Mesenchymal stem cell (in vitro differentiated cells and primary cell): ENCODE measurements around the gene OPTC.

ENCODE experiments used
- DNase-seq: peaks from one replicate; pipeline ENCODE4 v3.0.0-alpha.2; 2013
- H2AFZ ChIP-seq: one replicate; pipeline ENCODE4 v1.6.1; 2013; ENCODE audit warnings: low read depth, mild to moderate bottlenecking, control low read depth, inconsistent platforms, low read length, moderate library complexity
- H2AK5ac ChIP-seq: 2 replicates; pipeline ENCODE4 v1.6.1; 2013; ENCODE audit warnings: low read length, moderate library complexity, mild to moderate bottlenecking, inconsistent platforms; ENCODE audit not compliant: severe bottlenecking
- H2BK120ac ChIP-seq: one replicate; pipeline ENCODE4 v1.6.1; 2013; ENCODE audit warnings: low read depth, mild to moderate bottlenecking, inconsistent platforms, low read length, moderate library complexity
- H2BK12ac ChIP-seq, 2 experiments: one replicate each; pipeline ENCODE4 v1.6.1; 2013; ENCODE audit warnings: inconsistent platforms in 2 of 2, low read length in 2 of 2, mild to moderate bottlenecking in 2 of 2, moderate library complexity in 2 of 2, control low read depth in 1 of 2
- H2BK15ac ChIP-seq: one replicate; pipeline ENCODE4 v1.6.1; 2013; ENCODE audit warnings: mild to moderate bottlenecking, low read depth, inconsistent platforms; ENCODE audit not compliant: poor library complexity, severe bottlenecking
- H2BK5ac ChIP-seq: 2 replicates; pipeline ENCODE4 v1.6.1; 2013; ENCODE audit warnings: low read depth, mild to moderate bottlenecking, low read length, control low read depth, inconsistent platforms; ENCODE audit not compliant: poor library complexity, severe bottlenecking
- H3K14ac ChIP-seq, 2 experiments: one replicate each; pipeline ENCODE4 v1.6.1; 2013; ENCODE audit warnings: inconsistent platforms in 2 of 2, low read length in 2 of 2, control low read depth in 1 of 2, mild to moderate bottlenecking in 1 of 2, moderate library complexity in 1 of 2
- H3K18ac ChIP-seq, 2 experiments: one replicate each; pipeline ENCODE4 v1.6.1; 2013; ENCODE audit warnings: inconsistent platforms in 2 of 2, low read length in 2 of 2, control low read depth in 1 of 2, low read depth in 1 of 2, mild to moderate bottlenecking in 1 of 2
- H3K23ac ChIP-seq, 2 experiments: one replicate each; pipeline ENCODE4 v1.6.1; 2013; ENCODE audit warnings: inconsistent platforms in 2 of 2, low read length in 2 of 2, mild to moderate bottlenecking in 2 of 2, moderate library complexity in 2 of 2, control low read depth in 1 of 2
- H3K27ac ChIP-seq: 2 replicates; pipeline ENCODE4 v1.5.1; 2013; ENCODE audit warnings: mild to moderate bottlenecking, moderate library complexity, low read length, control low read depth, inconsistent platforms; ENCODE audit not compliant: poor library complexity, severe bottlenecking
- H3K27me3 ChIP-seq, 2 experiments: 2 replicates each; pipeline versions ENCODE4 v1.6.1 to v1.7.0; 2013; ENCODE audit warnings: low read length in 2 of 2, mild to moderate bottlenecking in 2 of 2, moderate library complexity in 2 of 2, control low read depth in 1 of 2, inconsistent platforms in 1 of 2; ENCODE audit not compliant: control insufficient read depth in 1 of 2, insufficient read depth in 1 of 2
- H3K36me3 ChIP-seq, 2 experiments: 2 replicates each; pipeline versions ENCODE4 v1.6.1 to v1.7.0; 2013; ENCODE audit warnings: low read length in 2 of 2, control low read depth in 1 of 2, inconsistent platforms in 1 of 2, low read depth in 1 of 2, mild to moderate bottlenecking in 1 of 2; ENCODE audit not compliant: insufficient read depth in 2 of 2, control insufficient read depth in 1 of 2
- H3K4ac ChIP-seq, 2 experiments: one replicate each; pipeline ENCODE4 v1.6.1; 2013; ENCODE audit warnings: inconsistent platforms in 2 of 2, low read length in 2 of 2, mild to moderate bottlenecking in 2 of 2, moderate library complexity in 2 of 2, control low read depth in 1 of 2, low read depth in 1 of 2
- H3K4me1 ChIP-seq: 2 replicates; pipeline ENCODE4 v1.6.1; 2013; ENCODE audit warnings: low read depth, low read length, control low read depth; ENCODE audit not compliant: control insufficient read depth, insufficient read depth
- H3K4me2 ChIP-seq: 2 replicates; pipeline ENCODE4 v1.6.1; 2013; ENCODE audit warnings: low read length, mild to moderate bottlenecking, inconsistent platforms; ENCODE audit not compliant: poor library complexity, severe bottlenecking
- H3K4me3 ChIP-seq, 2 experiments: 2 replicates each; pipeline versions ENCODE4 v1.5.1 to v1.7.0; 2013; ENCODE audit warnings: low read length in 2 of 2, mild to moderate bottlenecking in 2 of 2, control low read depth in 1 of 2, low read depth in 1 of 2; ENCODE audit not compliant: insufficient read depth in 1 of 2
- H3K79me1 ChIP-seq: replicated peaks from 2 replicates; pipeline ENCODE4 v1.6.1; 2013; ENCODE audit warnings: mild to moderate bottlenecking, control low read depth, low read length, inconsistent platforms; ENCODE audit not compliant: poor library complexity, severe bottlenecking
- H3K9ac ChIP-seq: 2 replicates; pipeline ENCODE4 v1.7.0; 2013; ENCODE audit warnings: mild to moderate bottlenecking, low read length, moderate library complexity
- H3K9me3 ChIP-seq: 2 replicates; pipeline ENCODE4 v1.7.0; 2013; ENCODE audit warnings: mild to moderate bottlenecking, low read length; ENCODE audit not compliant: control insufficient read depth
- H4K8ac ChIP-seq: one replicate; pipeline ENCODE4 v1.6.1; 2013; ENCODE audit warnings: inconsistent platforms, mild to moderate bottlenecking, low read length, moderate library complexity
- H4K91ac ChIP-seq: one replicate; pipeline ENCODE4 v1.6.1; 2013; ENCODE audit warnings: mild to moderate bottlenecking, low read length, inconsistent platforms
- WGBS: methylation state at CpG from one replicate; pipeline ENCODE4 v1.1.7; 2013; ENCODE audit warnings: mixed read lengths; 5-methylcytosine and 5-hydroxymethylcytosine counted together

OPTC gene

DNA sequence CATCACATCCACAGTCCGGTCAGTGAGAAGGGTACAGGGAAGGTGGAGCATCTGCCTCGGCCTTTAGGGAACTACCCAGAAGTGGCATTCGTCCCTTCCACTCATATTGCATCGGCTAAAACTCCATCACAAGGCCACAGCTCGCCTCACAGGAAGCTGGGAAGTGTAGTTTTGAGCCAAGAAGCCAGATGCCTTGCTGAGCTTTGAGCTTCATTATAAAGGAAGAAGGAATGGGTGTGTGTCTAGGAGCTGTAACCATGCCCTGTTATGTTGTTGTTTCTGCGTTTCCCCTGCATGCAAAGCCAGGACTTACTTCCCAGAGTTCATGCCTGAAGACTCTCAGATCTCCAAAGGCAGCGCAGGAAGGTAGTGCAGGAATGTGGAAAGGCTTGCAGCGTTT lies 61.1 kb downstream of the OPTC start:
- Histone ChIP-seq H3K4me1 (peaks cover 24% of the 10 kb centered on the region), H2AFZ (no peak overlapping the region)

GRCh38 chr1:203555511-203556046 lies 61.6 kb downstream of the OPTC start:
- Histone ChIP-seq H3K79me1 (no peaks in the 10 kb centered on the region), H3K9me3 (no peaks in the 10 kb centered on the region), H3K9ac (peak overlapping the region; percentile 94), H3K4me1 (peaks cover 24% of the 10 kb centered on the region), H4K91ac (peak overlapping the region; percentile 74), H3K4me2 (no peak overlapping the region), H2AFZ (no peak overlapping the region), H3K36me3 (no peaks in the 10 kb centered on the region), H3K23ac (no peak overlapping the region), H3K18ac (peak overlapping the region; percentile 40 to 84), H3K27ac (peak overlapping the region; percentile 25), H3K4ac (peak overlapping the region in 1 of 2 experiments; percentile 64), H3K14ac (peak overlapping the region in 1 of 2 experiments; percentile 35), H2BK15ac (no peak overlapping the region), H3K27me3 (no peaks in the 10 kb centered on the region), H3K4me3 (peak overlapping the region in 1 of 2 experiments; percentile 73), H2BK12ac (peak overlapping the region; percentile 11 to 29), H2AK5ac (no peak overlapping the region), H4K8ac (peak overlapping the region; percentile 67), H2BK5ac (no peak overlapping the region), H2BK120ac (no peak overlapping the region)
- WGBS = 89% methylated on average over 7 of the region's 7 CpGs
- DNase-seq = no peak

More for the DNA sequence above, 61.1 kb downstream of the OPTC start:
- Histone ChIP-seq H3K27ac (no peak overlapping the region), H3K9ac (peak overlapping the region; percentile 94), H2BK5ac (no peak overlapping the region), H3K18ac (peak overlapping the region in 1 of 2 experiments; percentile 84), H4K91ac (peak overlapping the region; percentile 19), H2BK120ac (no peak overlapping the region), H3K9me3 (no peaks in the 10 kb centered on the region), H4K8ac (no peak overlapping the region), H3K27me3 (no peaks in the 10 kb centered on the region), H3K36me3 (no peaks in the 10 kb centered on the region), H2BK15ac (no peak overlapping the region), H3K23ac (no peak overlapping the region), H3K4me2 (no peak overlapping the region), H3K79me1 (no peaks in the 10 kb centered on the region), H2AK5ac (no peak overlapping the region), H2BK12ac (peak overlapping the region; percentile 11 to 29), H3K4ac (no peak overlapping the region), H3K14ac (peak overlapping the region in 1 of 2 experiments; percentile 8), H3K4me3 (peak overlapping the region in 1 of 2 experiments; percentile 73)
- 84% methylated on average over 6 of the region's 8 CpGs for WGBS
- DNase-seq = no peak

DNA sequence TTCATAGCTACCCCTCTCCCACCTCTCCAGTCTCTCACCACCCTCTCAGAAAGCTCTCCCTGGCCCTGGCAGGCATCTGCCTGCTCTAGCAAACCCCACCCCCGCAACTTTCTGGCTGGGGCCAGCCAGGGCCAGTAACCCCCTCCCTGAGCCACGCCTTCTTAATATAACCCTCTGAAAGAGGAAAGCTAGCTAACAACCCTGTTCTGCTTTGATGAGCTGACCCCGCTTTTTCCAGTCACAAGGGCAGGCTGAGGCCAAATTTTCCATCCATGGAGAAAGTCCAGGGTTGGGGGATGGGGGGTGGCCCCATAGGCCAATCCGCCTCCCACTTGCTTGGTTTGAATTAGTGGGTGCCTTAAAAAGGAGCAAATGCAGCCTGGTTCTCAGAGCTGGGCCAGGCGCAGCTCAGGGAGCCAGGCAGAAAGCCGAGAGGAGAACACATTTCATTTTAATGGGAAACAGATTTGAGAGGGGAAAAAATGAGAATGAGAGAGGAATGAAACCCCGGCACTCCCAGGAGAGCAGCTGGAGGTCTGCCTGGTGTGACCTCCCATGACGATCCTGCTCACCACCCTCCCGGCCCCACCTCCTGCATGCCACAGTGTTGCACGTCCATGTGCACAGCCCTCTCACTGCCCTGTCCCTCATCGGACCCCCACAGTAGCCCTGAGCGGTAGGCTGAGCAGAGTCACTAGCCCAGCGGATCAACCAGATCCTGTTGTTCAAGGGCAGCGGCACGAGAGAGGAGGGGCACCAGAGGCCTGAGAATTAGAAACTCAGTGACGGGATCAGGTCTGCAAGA lies 62.3 kb downstream of the OPTC start:
- H3K18ac ChIP-seq = peak overlapping the region; percentile 14 to 84
- H3K27me3 ChIP-seq = no peaks in the 10 kb centered on the region
- H2BK5ac ChIP-seq = peak overlapping the region; percentile 22
- H3K9ac ChIP-seq = peak overlapping the region; percentile 94
- DNase-seq = peak; percentile 75
- H2AFZ ChIP-seq = no peak overlapping the region
- H3K27ac ChIP-seq = peak overlapping the region; percentile 71
- peak overlapping the region; percentile 11 to 76 for H2BK12ac ChIP-seq
- H2AK5ac ChIP-seq = peak overlapping the region; percentile 32
- H2BK15ac ChIP-seq = peak overlapping the region; percentile 2
- peak overlapping the region; percentile 35 for H2BK120ac ChIP-seq
- H3K4me2 ChIP-seq = peak overlapping the region; percentile 30
- H3K23ac ChIP-seq = no peak overlapping the region
- H3K4ac ChIP-seq = peak overlapping the region in 1 of 2 experiments; percentile 64
- H3K4me1 ChIP-seq = peaks cover 24% of the 10 kb centered on the region
- no peaks in the 10 kb centered on the region for H3K79me1 ChIP-seq
- H4K91ac ChIP-seq = peak overlapping the region; percentile 12
- H3K14ac ChIP-seq = peak overlapping the region in 1 of 2 experiments; percentile 89
- no peaks in the 10 kb centered on the region for H3K9me3 ChIP-seq
- peak overlapping the region in 1 of 2 experiments; percentile 73 for H3K4me3 ChIP-seq
- 36% methylated on average over 15 of the region's 16 CpGs for WGBS
- H3K36me3 ChIP-seq = no peaks in the 10 kb centered on the region
- peak overlapping the region; percentile 24 for H4K8ac ChIP-seq

- H3K27ac ChIP-seq = peak overlapping the region; percentile 41
- H2AK5ac ChIP-seq = no peak overlapping the region
- H3K4me3 ChIP-seq = peak overlapping the region in 1 of 2 experiments; percentile 73
- no peaks in the 10 kb centered on the region for H3K9me3 ChIP-seq
- no peak overlapping the region for H3K23ac ChIP-seq
- peak overlapping the region; percentile 94 for H3K9ac ChIP-seq
- H3K36me3 ChIP-seq = no peaks in the 10 kb centered on the region
- H3K79me1 ChIP-seq = no peaks in the 10 kb centered on the region
- H2BK12ac ChIP-seq = peak overlapping the region; percentile 34 to 92
- H3K27me3 ChIP-seq = no peaks in the 10 kb centered on the region
- peak overlapping the region in 1 of 2 experiments; percentile 28 for H3K14ac ChIP-seq
- no peak overlapping the region for H2BK120ac ChIP-seq
- no peak overlapping the region for H3K4me2 ChIP-seq
- peak; percentile 80 for DNase-seq
- H3K4ac ChIP-seq = peak overlapping the region in 1 of 2 experiments; percentile 81
- H3K4me1 ChIP-seq = peaks cover 24% of the 10 kb centered on the region
- WGBS = 46% methylated on average over 7 of the region's 7 CpGs
- H4K8ac ChIP-seq = no peak overlapping the region
- H2BK15ac ChIP-seq = no peak overlapping the region
- H2BK5ac ChIP-seq = no peak overlapping the region
- peak overlapping the region; percentile 6 for H4K91ac ChIP-seq
- peak overlapping the region in 1 of 2 experiments; percentile 86 for H3K18ac ChIP-seq
- H2AFZ ChIP-seq = no peak overlapping the region
These were observed 63.4 kb downstream of the OPTC start for GRCh38 chr1:203557390-203557789.
